ENCODE measurements around the gene PDE6B. TPM values are rescaled to one million over a fixed set of nuclear protein-coding genes. Genes with fewer than 3 reads are reported as not detected.

PDE6B gene
- total and polyA plus RNA-seq, 2 experiments from 2014 or later: 17.3 to 26.1 TPM

DNA sequence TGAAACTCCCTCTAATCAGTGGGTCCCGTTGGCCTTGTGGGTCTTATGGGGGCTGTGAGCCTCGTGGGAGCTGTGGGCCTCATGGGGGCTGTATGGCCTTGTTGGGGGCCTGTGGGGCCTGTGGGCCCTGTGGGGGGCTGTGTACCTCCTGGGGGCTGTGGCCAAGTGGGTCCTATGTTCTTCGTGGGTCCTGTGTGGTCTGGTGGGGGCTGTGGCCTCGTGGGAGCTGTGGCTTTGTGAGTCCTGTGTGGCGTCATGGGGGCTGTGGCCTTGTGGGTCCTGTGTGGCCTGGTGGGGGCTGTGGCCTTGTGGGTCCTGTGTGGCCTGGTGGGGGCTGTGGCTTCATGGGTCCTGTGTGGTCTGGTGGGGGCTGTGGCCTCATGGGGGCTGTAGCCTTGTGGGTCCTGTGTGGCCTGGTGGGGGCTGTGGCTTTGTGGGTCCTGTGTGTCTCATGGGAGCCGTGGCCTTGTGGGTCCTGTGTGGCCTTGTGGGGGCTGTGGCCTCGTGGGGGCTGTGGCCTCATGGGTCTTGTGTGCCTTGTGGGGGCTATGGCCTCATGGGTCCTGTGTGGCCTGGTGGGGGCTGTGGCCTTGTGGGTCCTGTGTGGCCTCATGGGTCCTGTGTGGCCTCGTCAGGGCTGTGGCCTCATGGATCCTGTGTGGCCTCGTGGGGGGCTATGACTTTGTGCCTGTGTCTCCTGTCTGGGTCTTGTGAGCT, 87.7 kb downstream of the PDE6B start:
- Histone ChIP-seq H3K9me2 (replicated peaks; ENCODE audit: insufficient read depth) (no peaks in the 10 kb centered on the region), H3K9me3 (ENCODE audit: low read depth) (no peaks in the 10 kb centered on the region), H4K20me1 (ENCODE audit: insufficient read depth, poor library complexity, severe bottlenecking) (peaks cover 80% of the 10 kb centered on the region), H3K4me1 (ENCODE audit: insufficient read depth) (peaks cover 10% of the 10 kb centered on the region), H3K4me3 (no peak overlapping the region), H3K4me2 (no peak overlapping the region), H3K79me2 (peaks cover 89% of the 10 kb centered on the region), H3K36me3 (replicated peaks; ENCODE audit: insufficient read depth, low read depth) (no peaks in the 10 kb centered on the region), H2AFZ (no peak overlapping the region), H3K27me3 (no peaks in the 10 kb centered on the region), H3K27ac (no peak overlapping the region)
- WGBS (ENCODE audit: low lambda C conversion rate, missing lambda C conversion rate): 96% methylated on average over 4 of the region's 9 CpGs
- TF ChIP-seq, protein P1, sequence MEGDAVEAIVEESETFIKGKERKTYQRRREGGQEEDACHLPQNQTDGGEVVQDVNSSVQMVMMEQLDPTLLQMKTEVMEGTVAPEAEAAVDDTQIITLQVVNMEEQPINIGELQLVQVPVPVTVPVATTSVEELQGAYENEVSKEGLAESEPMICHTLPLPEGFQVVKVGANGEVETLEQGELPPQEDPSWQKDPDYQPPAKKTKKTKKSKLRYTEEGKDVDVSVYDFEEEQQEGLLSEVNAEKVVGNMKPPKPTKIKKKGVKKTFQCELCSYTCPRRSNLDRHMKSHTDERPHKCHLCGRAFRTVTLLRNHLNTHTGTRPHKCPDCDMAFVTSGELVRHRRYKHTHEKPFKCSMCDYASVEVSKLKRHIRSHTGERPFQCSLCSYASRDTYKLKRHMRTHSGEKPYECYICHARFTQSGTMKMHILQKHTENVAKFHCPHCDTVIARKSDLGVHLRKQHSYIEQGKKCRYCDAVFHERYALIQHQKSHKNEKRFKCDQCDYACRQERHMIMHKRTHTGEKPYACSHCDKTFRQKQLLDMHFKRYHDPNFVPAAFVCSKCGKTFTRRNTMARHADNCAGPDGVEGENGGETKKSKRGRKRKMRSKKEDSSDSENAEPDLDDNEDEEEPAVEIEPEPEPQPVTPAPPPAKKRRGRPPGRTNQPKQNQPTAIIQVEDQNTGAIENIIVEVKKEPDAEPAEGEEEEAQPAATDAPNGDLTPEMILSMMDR (IDR thresholded peaks at IDR 0.05; ENCODE audit: poor library complexity): no peak
- TF ChIP-seq EZH2 (IDR thresholded peaks at IDR 0.05; ENCODE audit: borderline replicate concordance): no peak
- no peak for TF ChIP-seq EZH2phosphoT487 (IDR thresholded peaks at IDR 0.05; ENCODE audit: low read depth, severe bottlenecking, unreplicated experiment)
- no peak for DNase-seq (ENCODE audit: low spot score)

DNA sequence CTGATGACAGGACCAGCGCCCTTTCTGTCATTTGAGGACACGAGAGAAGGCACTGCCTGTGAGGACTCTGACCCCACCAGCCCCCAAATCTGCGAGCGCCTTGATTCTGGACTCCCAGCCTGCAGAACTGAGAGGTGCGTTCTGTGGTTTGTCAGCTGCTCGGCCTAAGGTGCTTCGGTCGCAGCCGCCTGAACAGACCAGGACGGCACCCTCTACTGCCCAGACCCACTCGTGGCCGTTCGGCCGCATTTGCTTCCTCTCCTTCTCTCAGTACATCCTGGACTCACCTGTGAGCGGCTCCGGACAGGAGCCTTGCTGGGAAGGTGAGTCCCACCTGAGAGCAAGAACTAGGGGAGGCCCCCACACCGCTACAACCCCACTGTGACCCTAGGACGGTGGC, 88.7 kb downstream of the PDE6B start:
- H3K9me3 ChIP-seq (ENCODE audit: low read depth): no peaks in the 10 kb centered on the region
- H3K27ac ChIP-seq: no peak overlapping the region
- H3K4me2 ChIP-seq: no peak overlapping the region
- TF ChIP-seq, protein P1 (IDR thresholded peaks at IDR 0.05; ENCODE audit: poor library complexity): no peak
- TF ChIP-seq EZH2phosphoT487 (IDR thresholded peaks at IDR 0.05; ENCODE audit: low read depth, severe bottlenecking, unreplicated experiment): no peak
- no peak for TF ChIP-seq EZH2 (IDR thresholded peaks at IDR 0.05; ENCODE audit: borderline replicate concordance)
- no peaks in the 10 kb centered on the region for H3K36me3 ChIP-seq (replicated peaks; ENCODE audit: insufficient read depth, low read depth)
- no peak for DNase-seq (ENCODE audit: low spot score)
- H3K4me1 ChIP-seq (ENCODE audit: insufficient read depth): no peaks in the 10 kb centered on the region
- H3K9me2 ChIP-seq (replicated peaks; ENCODE audit: insufficient read depth): no peaks in the 10 kb centered on the region
- WGBS (ENCODE audit: low lambda C conversion rate, missing lambda C conversion rate): 97% methylated on average over 18 of the region's 18 CpGs
- H3K79me2 ChIP-seq: peaks cover 89% of the 10 kb centered on the region
- H3K27me3 ChIP-seq: no peaks in the 10 kb centered on the region
- no peak overlapping the region for H3K4me3 ChIP-seq
- no peak overlapping the region for H2AFZ ChIP-seq
- peaks cover 80% of the 10 kb centered on the region for H4K20me1 ChIP-seq (ENCODE audit: insufficient read depth, poor library complexity, severe bottlenecking)

DNA sequence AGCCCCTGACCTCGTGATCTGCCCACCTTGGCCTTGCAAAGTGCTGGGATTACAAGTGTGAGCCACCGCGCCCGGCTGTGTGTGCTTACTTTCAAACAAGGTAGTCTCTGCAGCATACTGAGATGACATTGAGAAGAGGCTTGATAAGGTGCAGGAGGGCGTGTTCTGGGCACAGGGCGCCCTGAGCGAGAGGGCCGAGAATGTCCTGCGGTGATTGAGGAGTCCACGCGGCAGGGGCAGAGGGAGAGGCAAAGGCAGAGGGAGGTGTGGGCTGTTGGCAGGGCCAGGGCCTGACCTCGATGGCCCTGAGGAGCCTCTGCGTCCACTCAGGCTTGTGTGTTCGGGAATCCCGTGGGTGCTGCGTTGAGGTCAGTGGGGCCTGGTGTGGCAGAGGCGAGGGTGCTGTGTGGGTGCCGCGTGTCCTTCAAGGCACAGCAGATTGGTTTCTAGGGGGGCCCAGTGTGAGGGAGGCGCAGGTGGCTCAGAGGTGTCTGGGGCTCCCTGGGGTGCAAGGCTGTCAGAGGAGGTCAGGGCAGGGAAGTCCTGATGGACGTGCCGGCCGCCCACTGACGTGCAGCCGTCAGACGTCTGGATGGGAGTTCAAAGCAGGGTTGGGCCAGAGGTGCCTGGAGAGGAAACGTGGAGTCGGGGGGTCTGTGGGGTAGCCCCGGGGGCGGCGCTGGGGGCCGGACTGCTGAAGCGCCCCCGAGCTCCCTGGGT, 92.4 kb downstream of the PDE6B start:
- DNase-seq (ENCODE audit: low spot score): no peak
- Histone ChIP-seq H3K9me2 (replicated peaks; ENCODE audit: insufficient read depth) (no peaks in the 10 kb centered on the region), H4K20me1 (ENCODE audit: insufficient read depth, poor library complexity, severe bottlenecking) (peaks cover 76% of the 10 kb centered on the region), H3K4me1 (ENCODE audit: insufficient read depth) (no peaks in the 10 kb centered on the region), H3K27ac (no peak overlapping the region), H3K4me3 (no peak overlapping the region), H2AFZ (no peak overlapping the region), H3K4me2 (no peak overlapping the region), H3K36me3 (replicated peaks; ENCODE audit: insufficient read depth, low read depth) (no peaks in the 10 kb centered on the region), H3K9me3 (ENCODE audit: low read depth) (no peaks in the 10 kb centered on the region), H3K79me2 (peaks cover 85% of the 10 kb centered on the region), H3K27me3 (no peaks in the 10 kb centered on the region)
- TF ChIP-seq, protein P1 (IDR thresholded peaks at IDR 0.05; ENCODE audit: poor library complexity): no peak
- TF ChIP-seq EZH2phosphoT487 (IDR thresholded peaks at IDR 0.05; ENCODE audit: low read depth, severe bottlenecking, unreplicated experiment): no peak
- no peak for TF ChIP-seq EZH2 (IDR thresholded peaks at IDR 0.05; ENCODE audit: borderline replicate concordance)
- 90% methylated on average over 34 of the region's 34 CpGs for WGBS (ENCODE audit: low lambda C conversion rate, missing lambda C conversion rate)
